Coronary artery (tissue), 2 donors: ENCODE data around the gene SREBF1.

Experiments used
- DNase-seq: peaks from one replicate; pipeline ENCODE4 v3.0.0-alpha.2; 2017; ENCODE audit warnings: low spot score
- H3K27ac ChIP-seq, 2 donors: fragments of 200-600 bp; sonication (generic); one replicate each; pipeline ENCODE4 v1.5.1; 2016 to 2019
- H3K4me3 ChIP-seq: fragments of 200-600 bp; sonication (generic); 2 replicates; pipeline ENCODE4 v1.5.1; 2016; ENCODE audit warnings: mild to moderate bottlenecking, moderate library complexity
- CTCF ChIP-seq: fragments of 200-600 bp; sonication (generic); IDR thresholded peaks from one replicate; pipeline ENCODE4 v1.5.1; 2019; ENCODE audit warnings: antibody characterized with exemption

SREBF1 gene

DNA sequence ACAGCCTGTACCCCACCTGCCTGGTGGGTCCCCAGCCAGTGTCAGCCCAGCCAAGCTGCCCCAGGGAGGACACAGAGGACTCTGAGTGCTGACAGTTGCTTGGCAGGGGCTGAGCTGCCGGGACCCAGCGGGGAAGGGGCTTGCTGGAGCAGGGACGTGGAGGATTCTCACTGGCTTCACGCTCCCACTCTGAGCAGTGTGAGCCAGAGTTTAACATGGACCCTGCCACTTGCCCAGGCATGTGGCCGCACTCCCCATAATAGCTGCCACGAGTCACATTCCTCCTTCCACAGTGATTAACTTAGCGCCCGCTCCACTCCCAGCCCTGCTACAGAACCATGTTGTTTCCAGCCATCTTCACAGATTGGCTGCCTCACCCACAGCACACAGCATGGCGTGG lies 31.2 kb downstream of the SREBF1 start:
- no peak for TF ChIP-seq CTCF
- no peak for DNase-seq
- no peak overlapping the region for H3K4me3 ChIP-seq
- no peak overlapping the region for H3K27ac ChIP-seq

DNA sequence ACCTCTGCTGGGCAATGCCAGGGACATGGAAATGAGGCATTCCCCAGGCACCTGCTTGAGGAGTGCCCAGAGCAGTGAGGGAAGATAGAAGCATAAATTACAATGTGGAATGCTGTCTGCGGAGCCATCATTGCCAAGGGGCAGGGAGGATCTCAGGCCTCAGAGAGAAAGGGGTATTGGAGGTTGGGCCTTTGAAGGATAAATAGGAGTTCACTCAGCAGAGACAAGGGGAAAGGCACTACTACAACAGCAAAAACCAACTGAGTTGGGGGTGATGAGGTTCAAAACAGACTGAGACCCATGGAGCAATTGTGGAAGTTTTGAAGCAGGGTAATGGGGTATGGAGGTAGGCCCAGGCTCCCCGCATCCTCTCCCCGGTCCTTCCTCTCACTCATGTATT lies 32.8 kb downstream of the SREBF1 start:
- H3K27ac ChIP-seq = no peak overlapping the region
- no peak for TF ChIP-seq CTCF

GRCh38 chr17:17801800-17802481 lies 34.8 kb downstream of the SREBF1 start:
- Histone ChIP-seq H3K4me3 (no peak overlapping the region), H3K27ac (no peak overlapping the region)
- TF ChIP-seq CTCF = no peak
- DNase-seq = no peak

More for the DNA sequence above, 32.8 kb downstream of the SREBF1 start:
- H3K4me3 ChIP-seq = no peak overlapping the region
- DNase-seq = no peak

DNA sequence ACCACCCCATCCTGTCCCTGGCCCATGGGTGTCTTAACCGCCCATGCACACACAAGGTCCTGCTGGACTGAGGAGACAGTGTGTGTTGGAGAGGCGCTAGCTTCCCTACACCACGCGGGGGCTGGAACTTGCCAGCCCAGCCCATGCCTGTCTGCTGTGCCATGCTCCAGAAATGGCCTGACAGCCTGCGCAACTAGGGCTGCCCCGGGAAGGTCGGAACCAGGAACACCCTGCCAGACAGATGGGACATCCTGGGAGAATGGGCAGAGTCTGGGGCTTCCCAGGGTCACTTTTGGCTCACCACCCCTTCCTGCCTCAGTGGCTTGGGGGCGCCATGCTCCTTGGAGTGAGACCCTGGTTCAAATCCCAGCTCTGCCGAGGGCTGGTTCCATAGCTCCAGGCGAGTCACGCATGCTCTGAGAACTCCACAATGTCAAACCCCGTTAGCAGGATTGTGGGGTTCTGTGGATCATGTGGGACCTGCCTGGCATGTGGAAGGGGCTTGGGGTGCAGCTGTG lies 36.2 kb downstream of the SREBF1 start:
- Histone ChIP-seq H3K27ac (no peak overlapping the region), H3K4me3 (no peak overlapping the region)
- DNase-seq = no peak
- no peak for TF ChIP-seq CTCF

DNA sequence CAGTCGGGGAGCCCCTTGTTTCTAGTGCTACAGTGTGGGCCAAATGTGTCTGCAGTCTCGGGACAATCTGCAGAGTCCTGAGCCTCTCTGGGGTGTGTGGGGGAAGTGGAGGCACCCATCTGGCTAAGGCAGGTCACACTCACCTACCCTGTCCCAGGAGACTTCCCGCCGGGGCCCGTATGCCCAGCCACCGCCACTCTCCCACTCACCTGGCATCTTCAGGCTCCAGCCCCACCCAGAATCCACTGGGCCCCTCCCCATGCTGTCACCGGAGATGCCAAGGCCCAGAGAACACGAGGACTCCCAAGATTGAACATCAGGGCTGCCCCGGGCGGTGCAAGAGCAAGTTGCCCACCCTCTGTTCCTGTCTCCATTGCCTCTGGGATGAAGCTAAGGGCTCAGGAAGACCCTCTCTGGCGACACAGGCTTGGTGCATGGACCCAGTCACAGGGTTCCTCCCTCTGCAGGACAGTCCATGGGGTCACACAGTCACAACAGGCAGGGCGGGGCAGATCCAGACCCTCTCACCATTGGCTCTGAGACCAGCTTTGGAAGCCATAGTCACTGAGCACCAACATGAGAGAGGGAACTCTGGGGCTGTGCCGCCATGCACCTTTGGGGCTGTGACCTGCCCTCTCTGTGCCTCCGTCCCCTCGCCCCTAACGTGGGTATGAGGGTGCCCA lies 38.1 kb downstream of the SREBF1 start:
- Histone ChIP-seq H3K4me3 (no peak overlapping the region), H3K27ac (no peak overlapping the region)
- DNase-seq = no peak
- no peak for TF ChIP-seq CTCF

DNA sequence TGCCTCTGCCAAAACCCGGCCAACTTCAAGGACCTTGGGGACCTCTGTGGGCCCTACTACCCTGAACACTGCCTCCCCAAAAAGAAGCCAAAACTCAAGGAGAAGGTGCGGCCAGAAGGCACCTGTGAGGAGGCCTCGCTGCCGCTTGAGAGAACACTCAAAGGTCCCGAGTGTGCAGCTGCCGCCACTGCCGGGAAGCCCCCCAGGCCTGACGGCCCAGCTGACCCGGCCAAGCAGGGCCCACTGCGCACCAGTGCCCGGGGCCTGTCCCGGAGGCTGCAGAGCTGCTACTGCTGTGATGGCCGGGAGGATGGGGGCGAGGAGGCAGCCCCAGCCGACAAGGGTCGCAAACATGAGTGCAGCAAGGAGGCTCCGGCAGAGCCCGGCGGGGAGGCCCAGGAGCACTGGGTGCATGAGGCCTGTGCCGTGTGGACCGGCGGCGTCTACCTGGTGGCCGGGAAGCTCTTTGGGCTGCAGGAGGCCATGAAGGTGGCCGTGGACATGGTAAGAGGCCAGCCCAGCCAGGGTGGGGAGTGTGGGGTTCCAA lies 38.7 kb downstream of the SREBF1 start:
- no peak for DNase-seq
- H3K4me3 ChIP-seq = no peak overlapping the region
- no peak for TF ChIP-seq CTCF
- no peak overlapping the region for H3K27ac ChIP-seq
